ENCODE data around the gene HIPK4.

DNA sequence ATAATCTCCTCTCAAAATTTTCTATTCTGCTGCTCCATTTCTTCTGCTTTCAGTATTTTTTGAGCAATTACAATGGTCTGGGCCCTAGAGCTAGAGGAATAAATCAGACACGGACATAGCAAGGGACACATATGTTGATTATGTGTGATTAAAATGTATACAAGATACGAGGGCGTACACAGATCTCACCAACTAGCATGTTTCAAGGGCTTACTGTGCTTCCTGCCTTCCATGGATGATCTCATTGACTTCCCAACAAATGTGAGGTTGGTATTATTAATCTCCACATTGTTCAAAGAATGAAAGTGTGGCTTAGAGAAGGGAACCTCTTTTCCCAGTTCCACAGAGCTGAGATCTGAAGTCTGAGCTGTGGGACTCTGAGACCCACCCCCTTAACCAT, 32.3 kb downstream of the HIPK4 start:
- TF ChIP-seq CTCF (IDR thresholded peaks at IDR 0.05) (no peak), POLR2A (IDR thresholded peaks at IDR 0.05) (no peak), POLR2AphosphoS5 (IDR thresholded peaks at IDR 0.05) (no peak)
